Thyroid gland (tissue), 4 donors: ENCODE results near the gene KLF6. TPM values are rescaled to one million over a fixed set of nuclear protein-coding genes. Genes with fewer than 3 reads are reported as not detected.
A peak's percentile ranks its signal among the peaks of the same experiment; 100 is the strongest.

Source experiments
- DNase-seq, 2 donors: peaks; one replicate each; pipeline ENCODE4 v3.0.0-alpha.2; 2019
- H3K27ac ChIP-seq, 3 donors: fragments of 200-600 bp; sonication (generic); 1 replicate in 2 of 3; 2 replicates in 1 of 3; pipeline ENCODE4 v1.5.1; 2016 to 2019; ENCODE audit warnings: mild to moderate bottlenecking in 1 of 3, moderate library complexity in 1 of 3
- H3K27me3 ChIP-seq: fragments of 200-600 bp; sonication (generic); one replicate; pipeline ENCODE4 v1.5.1; 2019
- H3K36me3 ChIP-seq, 2 donors: fragments of 200-600 bp; sonication (generic); one replicate each; pipeline ENCODE4 v1.5.1; 2016 to 2019
- H3K4me1 ChIP-seq, 2 donors: fragments of 200-600 bp; sonication (generic); one replicate each; pipeline ENCODE4 v1.5.1; 2017 to 2019
- H3K4me3 ChIP-seq, 3 donors: fragments of 200-600 bp; sonication (generic); replicated peaks in 1 of 3; 1 replicate in 2 of 3; 2 replicates in 1 of 3; pipeline ENCODE4 v1.5.1; 2016; ENCODE audit warnings: mild to moderate bottlenecking in 1 of 3
- H3K9me3 ChIP-seq: fragments of 200-600 bp; sonication (generic); one replicate; pipeline ENCODE4 v1.5.1; 2017
- CTCF ChIP-seq, 6 experiments: fragments of 200-600 bp in 3 of 6; fragments of 450-650 bp in 3 of 6; sonication (generic) in 3 of 6; IDR thresholded peaks; one replicate each; pipeline ENCODE4 v1.5.1; 2016 to 2019; ENCODE audit warnings: antibody characterized with exemption in 6 of 6, mild to moderate bottlenecking in 2 of 6, inconsistent platforms in 1 of 6, moderate library complexity in 1 of 6
- POLR2A ChIP-seq, 2 donors: fragments of 450-650 bp; IDR thresholded peaks; one replicate each; pipeline ENCODE4 v1.6.1; 2017; ENCODE audit warnings: antibody characterized with exemption in 2 of 2, mild to moderate bottlenecking in 2 of 2, moderate library complexity in 1 of 2
- WGBS, 2 donors: methylation state at CpG; one replicate each; pipeline ENCODE4 v1.1.5; 2017; 5-methylcytosine and 5-hydroxymethylcytosine counted together
- intact Hi-C: fragments of 100-400 bp; cut with DNase I; formaldehyde crosslinking; loops from one replicate; pipeline ENCODE4 v1.15.1; 2023
- total RNA-seq, 4 donors: library from RNA; depleted of rRNA; stranded (reverse); fragments of >200 nt; gene quantifications; one replicate each; pipeline ENCODE4 v1.2.3, GENCODE V29; 2016

Gene KLF6
- total RNA-seq, 4 donors from 2014 or later, result 50.4 to 166 (median 103) TPM

GRCh38 chr10:3812141-3812540, 27.1 kb upstream of the KLF6 start:
- 69 to 83% methylated on average over 7 of the region's 7 CpGs for WGBS, 2 donors
- Histone ChIP-seq H3K36me3 (no peaks in the 10 kb centered on the region), H3K27me3 (no peaks in the 10 kb centered on the region), H3K9me3 (no peaks in the 10 kb centered on the region), H3K27ac (peak overlapping the region; percentile 92 to 100 (median 100)), H3K4me3 (no peak overlapping the region), H3K4me1 (peaks cover 28 to 54% of the 10 kb centered on the region in 2 donors)
- peak in 1 of 2 donors; percentile 41 for DNase-seq
- intact Hi-C loops, result no loop called here
- TF ChIP-seq POLR2A (IDR thresholded peaks at IDR 0.05) (no peak), CTCF (IDR thresholded peaks at IDR 0.05) (no peak)

GRCh38 chr10:3811291-3811870, 26.4 kb upstream of the KLF6 start:
- no peaks in the 10 kb centered on the region for H3K27me3 ChIP-seq
- WGBS, 2 donors, result 21 to 27% methylated on average over 7 of the region's 7 CpGs
- peaks cover 32 to 62% of the 10 kb centered on the region in 2 donors for H3K4me1 ChIP-seq
- no peaks in the 10 kb centered on the region for H3K36me3 ChIP-seq
- TF ChIP-seq CTCF (IDR thresholded peaks at IDR 0.05) (no peak), POLR2A (IDR thresholded peaks at IDR 0.05) (peak in 1 of 2 donors; percentile 67)
- DNase-seq, result peak; percentile 68 to 73
- H3K27ac ChIP-seq, result peak overlapping the region; percentile 92 to 100 (median 100)
- intact Hi-C loops, result no loop called here
- no peaks in the 10 kb centered on the region for H3K9me3 ChIP-seq
- no peak overlapping the region for H3K4me3 ChIP-seq

- Histone ChIP-seq H3K4me3 (no peak overlapping the region), H3K4me1 (peaks cover 36 to 61% of the 10 kb centered on the region in 2 donors), H3K27me3 (no peaks in the 10 kb centered on the region), H3K27ac (peak overlapping the region; percentile 10 to 100 (median 92)), H3K9me3 (no peaks in the 10 kb centered on the region), H3K36me3 (no peaks in the 10 kb centered on the region)
- TF ChIP-seq POLR2A (IDR thresholded peaks at IDR 0.05) (no peak), CTCF (IDR thresholded peaks at IDR 0.05) (no peak)
- no peak for DNase-seq
- intact Hi-C loops, result no loop called here
- WGBS, 2 donors, result 90 to 92% methylated on average over 6 of the region's 6 CpGs
Observed at GRCh38 chr10:3808689-3809199, 23.7 kb upstream of the KLF6 start.

- no peaks in the 10 kb centered on the region for H3K27me3 ChIP-seq
- H3K9me3 ChIP-seq, result no peaks in the 10 kb centered on the region
- DNase-seq, result peak in 1 of 2 donors; percentile 40
- H3K4me3 ChIP-seq, result no peak overlapping the region
- intact Hi-C loops, result no loop called here
- peak overlapping the region; percentile 10 to 100 (median 92) for H3K27ac ChIP-seq
- no peaks in the 10 kb centered on the region for H3K36me3 ChIP-seq
- 67 to 75% methylated on average over 12 of the region's 12 CpGs for WGBS, 2 donors
- H3K4me1 ChIP-seq, result peaks cover 36 to 61% of the 10 kb centered on the region in 2 donors
- TF ChIP-seq CTCF (IDR thresholded peaks at IDR 0.05), result no peak
- peak in 1 of 2 donors; percentile 23 for TF ChIP-seq POLR2A (IDR thresholded peaks at IDR 0.05)
Observed at GRCh38 chr10:3807928-3808496, 23.0 kb upstream of the KLF6 start.
